ENCODE data around the gene COBLL1. TPM values are rescaled to one million over a fixed set of nuclear protein-coding genes. Genes with fewer than 3 reads are reported as not detected.

COBLL1 gene
- total RNA-seq, 2 donors from 2014 or later = 16.5 to 17.3 TPM

GRCh38 chr2:164794016-164794415 is 47.6 kb downstream of the COBLL1 start:
- Mint-ChIP-seq H3K9me3 (no peaks in the 10 kb centered on the region), H3K27ac (no peak overlapping the region), H3K4me1 (peaks cover 29% of the 10 kb centered on the region), H3K27me3 (ENCODE audit: insufficient read depth) (no peaks in the 10 kb centered on the region), H3K36me3 (ENCODE audit: low read depth) (no peaks in the 10 kb centered on the region), H3K4me3 (no peak overlapping the region)
- Histone ChIP-seq H3K27me3 (ENCODE audit: control insufficient read depth, insufficient read depth, low read length, poor library complexity, severe bottlenecking) (no peaks in the 10 kb centered on the region), H3K27ac (ENCODE audit: low read depth, low read length) (no peak overlapping the region), H3K9ac (ENCODE audit: extremely low read depth, low read length, poor library complexity, severe bottlenecking) (no peak overlapping the region), H3K4me1 (ENCODE audit: control insufficient read depth, insufficient read depth, low read length) (peaks cover 8% of the 10 kb centered on the region), H3K9me3 (ENCODE audit: control insufficient read depth, low read length) (no peaks in the 10 kb centered on the region), H3K36me3 (ENCODE audit: control insufficient read depth, insufficient read depth, low read length) (no peaks in the 10 kb centered on the region), H3K4me3 (ENCODE audit: low read length) (no peak overlapping the region)
- no peak for DNase-seq
- TF ChIP-seq CTCF (conservative IDR thresholded peaks at IDR 0.05) = no peak

- H3K4me1 Mint-ChIP-seq = peaks cover 29% of the 10 kb centered on the region
- Histone ChIP-seq H3K9ac (ENCODE audit: extremely low read depth, low read length, poor library complexity, severe bottlenecking) (no peak overlapping the region), H3K4me1 (ENCODE audit: control insufficient read depth, insufficient read depth, low read length) (peaks cover 8% of the 10 kb centered on the region), H3K27ac (ENCODE audit: low read depth, low read length) (no peak overlapping the region), H3K27me3 (ENCODE audit: control insufficient read depth, insufficient read depth, low read length, poor library complexity, severe bottlenecking) (no peaks in the 10 kb centered on the region), H3K4me3 (ENCODE audit: low read length) (no peak overlapping the region), H3K36me3 (ENCODE audit: control insufficient read depth, insufficient read depth, low read length) (no peaks in the 10 kb centered on the region), H3K9me3 (ENCODE audit: control insufficient read depth, low read length) (no peaks in the 10 kb centered on the region)
- WGBS, 2 experiments (ENCODE audit: insufficient coverage in 1 of 2, insufficient read length in 1 of 2) = 80 to 94% methylated on average over 1 of the region's 1 CpG
- H3K27me3 Mint-ChIP-seq (ENCODE audit: insufficient read depth) = no peaks in the 10 kb centered on the region
- H3K4me3 Mint-ChIP-seq = no peak overlapping the region
- H3K9me3 Mint-ChIP-seq = no peaks in the 10 kb centered on the region
- H3K27ac Mint-ChIP-seq = no peak overlapping the region
- H3K36me3 Mint-ChIP-seq (ENCODE audit: low read depth) = no peaks in the 10 kb centered on the region
- DNase-seq = no peak
- TF ChIP-seq CTCF (conservative IDR thresholded peaks at IDR 0.05) = no peak
Measured at GRCh38 chr2:164793529-164793928, 48.1 kb downstream of the COBLL1 start.

- Histone ChIP-seq H3K4me1 (ENCODE audit: control insufficient read depth, insufficient read depth, low read length) (peaks cover 8% of the 10 kb centered on the region), H3K27me3 (ENCODE audit: control insufficient read depth, insufficient read depth, low read length, poor library complexity, severe bottlenecking) (no peaks in the 10 kb centered on the region), H3K27ac (ENCODE audit: low read depth, low read length) (no peak overlapping the region), H3K9me3 (ENCODE audit: control insufficient read depth, low read length) (no peaks in the 10 kb centered on the region), H3K36me3 (ENCODE audit: control insufficient read depth, insufficient read depth, low read length) (no peaks in the 10 kb centered on the region), H3K9ac (ENCODE audit: extremely low read depth, low read length, poor library complexity, severe bottlenecking) (no peak overlapping the region), H3K4me3 (ENCODE audit: low read length) (no peak overlapping the region)
- no peak for TF ChIP-seq CTCF (conservative IDR thresholded peaks at IDR 0.05)
- DNase-seq = no peak
- WGBS, 2 experiments (ENCODE audit: insufficient coverage in 1 of 2, insufficient read length in 1 of 2) = 86 to 95% methylated on average over 1 to 5 of the region's 5 CpGs
- peak overlapping the region; percentile 61 for H3K27ac Mint-ChIP-seq
- H3K4me3 Mint-ChIP-seq = no peak overlapping the region
- H3K4me1 Mint-ChIP-seq = peaks cover 29% of the 10 kb centered on the region
- H3K36me3 Mint-ChIP-seq (ENCODE audit: low read depth) = no peaks in the 10 kb centered on the region
- H3K9me3 Mint-ChIP-seq = no peaks in the 10 kb centered on the region
- H3K27me3 Mint-ChIP-seq (ENCODE audit: insufficient read depth) = no peaks in the 10 kb centered on the region
Measured at GRCh38 chr2:164792316-164793170, 49.1 kb downstream of the COBLL1 start.

All from endodermal cell (in vitro differentiated cells).